Sigmoid colon (tissue), 4 donors: ENCODE data around the gene EPHA1.

Experiments used
- CTCF ChIP-seq, 4 experiments: fragments of 450-650 bp in 3 of 4; fragments of 200-600 bp in 1 of 4; IDR thresholded peaks; one replicate each; pipeline ENCODE4 v1.5.1; 2016 to 2019; ENCODE audit warnings: antibody characterized with exemption in 4 of 4, mild to moderate bottlenecking in 3 of 4, moderate library complexity in 2 of 4
- POLR2AphosphoS5 ChIP-seq, 4 donors: sonication (generic); formaldehyde crosslinking; IDR thresholded peaks; one replicate each; pipeline ENCODE4 v1.6.1; 2017; ENCODE audit warnings: antibody characterized with exemption in 4 of 4

- no peak for TF ChIP-seq CTCF (IDR thresholded peaks at IDR 0.05)
- TF ChIP-seq POLR2AphosphoS5 (IDR thresholded peaks at IDR 0.05), result no peak
These were observed 52.9 kb downstream of the EPHA1 start for GRCh38 chr7:143355450-143356385.
